ENCODE measurements around the gene S100A3.

S100A3 gene

DNA sequence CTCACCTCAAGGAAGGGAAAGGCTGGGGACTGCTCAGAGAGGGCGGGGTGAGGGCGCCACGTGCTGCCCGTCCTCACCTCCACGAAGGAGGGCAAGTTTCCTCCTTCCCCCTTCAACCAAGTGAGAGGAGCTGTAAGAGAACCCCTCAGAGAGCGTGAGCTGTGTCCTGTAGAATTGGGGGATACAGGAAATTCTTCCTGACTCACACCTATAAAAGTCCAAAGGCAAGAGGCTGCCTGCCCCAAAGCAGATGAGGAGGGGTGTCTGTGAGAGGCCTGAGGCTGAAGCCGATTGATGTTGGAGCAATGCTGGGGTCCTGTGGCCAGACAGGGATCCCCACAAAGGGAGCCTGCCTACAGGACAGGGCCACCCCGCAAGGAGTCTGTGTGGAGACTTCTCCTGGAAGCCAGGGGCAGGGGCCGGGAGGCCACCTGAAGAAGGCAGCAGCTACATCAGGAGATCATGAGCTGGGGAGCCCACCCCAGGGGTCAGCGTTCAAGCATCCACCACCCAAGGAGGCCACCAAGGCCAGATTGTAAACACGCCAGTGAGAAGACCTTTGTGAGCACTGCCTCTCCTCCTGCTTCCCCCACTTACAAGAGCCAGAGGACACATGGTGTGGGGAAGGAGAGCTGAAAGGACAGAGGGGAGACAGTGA, 41.0 kb downstream of the S100A3 start:
- DNase-seq, result no peak

DNA sequence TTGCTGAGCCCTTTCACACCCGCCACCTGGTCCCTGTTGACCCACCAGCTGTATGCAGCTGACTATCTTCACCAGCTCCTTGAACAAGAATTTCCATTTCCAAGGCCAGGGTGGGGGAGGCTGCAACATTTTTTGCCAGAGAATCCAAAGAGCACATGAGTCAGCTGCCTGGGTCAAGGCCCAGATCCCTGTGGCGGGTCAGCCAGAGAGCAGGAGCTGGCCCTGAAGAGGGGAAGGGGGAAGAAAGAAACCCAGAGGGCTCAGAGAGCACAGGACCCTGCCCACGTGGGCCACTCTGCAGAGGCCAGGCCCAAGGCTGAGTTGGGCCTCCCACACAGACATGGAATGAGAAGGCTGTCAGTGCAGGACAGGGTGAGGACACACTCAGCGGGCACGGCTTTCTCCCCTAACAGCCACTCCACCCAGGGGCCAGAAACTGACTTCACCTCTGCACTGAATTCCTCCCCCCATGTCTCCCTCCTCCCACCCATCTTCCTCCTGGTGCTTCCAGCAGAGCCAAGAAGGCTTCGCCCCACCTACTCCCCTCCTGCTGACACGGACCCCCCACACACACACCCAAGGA, 42.1 kb downstream of the S100A3 start:
- no peak for DNase-seq

DNA sequence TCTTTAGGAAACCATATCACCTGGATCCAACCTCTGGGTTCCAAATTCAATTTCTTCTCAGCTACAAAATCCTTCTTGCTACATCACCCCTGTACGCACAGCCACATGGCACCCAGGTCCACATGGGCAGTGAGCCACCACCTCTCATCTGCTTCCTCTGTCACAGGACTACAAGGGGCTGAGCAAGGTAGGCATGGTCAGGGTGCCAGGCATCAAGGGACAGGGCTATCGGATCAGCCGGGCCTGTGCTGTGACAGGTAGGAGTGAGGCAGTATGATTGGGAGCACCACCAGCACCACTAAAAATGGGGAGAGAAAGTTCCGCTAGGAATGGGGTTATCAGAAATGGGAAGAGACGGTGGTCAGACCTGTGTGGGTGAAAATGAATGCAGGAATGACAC, 42.7 kb downstream of the S100A3 start:
- no peak for DNase-seq

DNA sequence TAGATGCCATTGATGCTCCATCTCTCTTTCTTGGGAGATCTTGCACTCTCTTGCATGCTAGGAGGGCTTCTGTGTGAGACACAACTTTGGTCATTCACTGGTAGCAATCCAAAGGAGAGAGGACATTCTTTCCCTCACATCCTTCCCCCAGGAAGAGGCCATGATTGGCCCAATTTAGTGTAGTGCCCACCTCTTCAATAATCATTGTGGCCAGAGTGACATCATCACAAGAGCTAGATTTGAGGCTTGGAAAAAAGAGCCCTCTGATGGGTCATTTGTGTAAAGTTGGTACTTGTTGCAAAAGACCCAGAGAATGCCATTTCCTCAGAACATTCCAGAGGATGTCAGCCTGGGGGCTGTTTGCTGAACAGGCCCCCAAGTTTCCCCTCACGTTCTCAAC, 43.5 kb downstream of the S100A3 start:
- DNase-seq, result no peak

DNA sequence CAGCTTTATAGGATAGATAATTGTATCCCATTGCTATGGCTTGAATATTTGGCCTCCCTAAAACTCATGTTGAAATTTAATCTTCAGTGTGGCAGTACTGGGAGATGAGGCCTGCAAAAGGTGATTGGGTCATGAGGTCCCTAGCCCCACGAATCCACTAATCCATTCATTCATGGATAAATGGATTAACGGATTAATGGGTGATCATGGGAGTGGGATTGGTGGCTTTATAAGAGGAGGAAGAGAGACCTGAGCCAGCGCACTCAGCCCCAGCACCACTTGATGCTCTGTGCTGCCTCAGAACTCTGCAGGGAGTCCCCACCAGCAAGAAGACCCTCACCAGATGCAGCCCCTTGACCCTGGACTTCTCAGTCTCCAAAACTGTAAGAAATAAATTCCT, 45.3 kb downstream of the S100A3 start:
- DNase-seq, result no peak

DNA sequence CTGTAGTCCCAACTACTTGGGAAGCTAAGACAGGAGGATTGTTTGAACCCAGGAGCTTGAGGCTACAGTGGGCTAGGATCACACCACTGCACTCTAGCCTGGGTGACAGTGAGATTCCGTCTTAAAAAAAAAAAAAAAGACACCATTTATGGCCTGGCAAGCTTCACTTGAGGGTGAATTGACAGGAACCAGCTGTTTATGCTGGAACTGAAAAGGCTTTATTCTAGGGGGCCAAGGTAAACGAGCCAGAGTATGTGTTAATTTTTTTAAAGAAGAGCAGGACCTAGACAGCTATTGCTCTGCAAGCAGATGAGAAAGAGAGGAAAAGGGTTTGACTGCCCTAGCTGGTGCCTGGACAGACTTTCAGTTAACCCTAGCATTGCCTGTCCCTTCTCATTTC, 50.3 kb downstream of the S100A3 start:
- no peak for DNase-seq
